SK-N-SH treated with all-trans-retinoic acid at 6 μM for 48 hours (cell line): ENCODE data around the gene TGFBR3.

Source experiments
- ARNTL ChIP-seq: fragments of 450-650 bp; formaldehyde crosslinking; IDR thresholded peaks from 2 replicates; pipeline ENCODE4 v1.5.0; 2020; ENCODE audit warnings: low read depth, mild to moderate bottlenecking, moderate library complexity, borderline replicate concordance
- CSDC2 ChIP-seq: fragments of 250-450 bp; sonication (Bioruptor Pico); IDR thresholded peaks from 2 replicates; pipeline ENCODE4 v1.5.0; 2020; ENCODE audit warnings: mild to moderate bottlenecking, moderate library complexity
- CSRNP3 ChIP-seq: fragments of 250-450 bp; sonication (Bioruptor Pico); IDR thresholded peaks from 2 replicates; pipeline ENCODE4 v1.5.1; 2021; ENCODE audit warnings: mild to moderate bottlenecking, moderate library complexity
- GLIS3 ChIP-seq: fragments of 250-450 bp; sonication (Bioruptor Pico); IDR thresholded peaks from 2 replicates; pipeline ENCODE4 v1.5.0; 2020; ENCODE audit warnings: mild to moderate bottlenecking, moderate library complexity
- PATZ1 ChIP-seq: fragments of 250-450 bp; sonication (Bioruptor Pico); IDR thresholded peaks from 2 replicates; pipeline ENCODE4 v1.8.0; 2020; ENCODE audit warnings: mild to moderate bottlenecking, moderate library complexity, borderline replicate concordance
- SNAI2 ChIP-seq: fragments of 250-450 bp; sonication (Bioruptor Pico); IDR thresholded peaks from 2 replicates; pipeline ENCODE4 v1.5.0; 2020; ENCODE audit warnings: mild to moderate bottlenecking, moderate library complexity
- ZFP30 ChIP-seq: fragments of 450-650 bp; formaldehyde crosslinking; IDR thresholded peaks from 2 replicates; pipeline ENCODE4 v1.5.0; 2022; ENCODE audit warnings: mild to moderate bottlenecking, moderate library complexity

- no peak for TF ChIP-seq GLIS3 (CRISPR knock-in tag)
- TF ChIP-seq PATZ1 (CRISPR knock-in tag), result no peak
- TF ChIP-seq ARNTL (CRISPR knock-in tag), result no peak
- TF ChIP-seq SNAI2 (CRISPR knock-in tag), result no peak
- no peak for TF ChIP-seq CSRNP3 (CRISPR knock-in tag)
- TF ChIP-seq ZFP30, result no peak
- no peak for TF ChIP-seq CSDC2 (CRISPR knock-in tag)
Observed at GRCh38 chr1:91857557-91858239, 28.3 kb downstream of the TGFBR3 start.
